ENCODE data around the gene LAMC3.

GRCh38 chr9:131117121-131117761 lies 108.3 kb downstream of the LAMC3 start:
- TF ChIP-seq CTCF (conservative IDR thresholded peaks at IDR 0.05; ENCODE audit: low read depth, low read length) (no peak), EZH2phosphoT487 (IDR thresholded peaks at IDR 0.05; ENCODE audit: borderline replicate concordance, low read length) (no peak), EZH2 (IDR thresholded peaks at IDR 0.05; ENCODE audit: low read length, unreplicated experiment) (no peak)
